ENCODE measurements around the gene SGCD.
"Not testable (repeated sequence)": the region's sequence is repeated elsewhere in the genome, so short reads cannot be mapped to it uniquely, and the experiment has no call there.

Gene SGCD

DNA sequence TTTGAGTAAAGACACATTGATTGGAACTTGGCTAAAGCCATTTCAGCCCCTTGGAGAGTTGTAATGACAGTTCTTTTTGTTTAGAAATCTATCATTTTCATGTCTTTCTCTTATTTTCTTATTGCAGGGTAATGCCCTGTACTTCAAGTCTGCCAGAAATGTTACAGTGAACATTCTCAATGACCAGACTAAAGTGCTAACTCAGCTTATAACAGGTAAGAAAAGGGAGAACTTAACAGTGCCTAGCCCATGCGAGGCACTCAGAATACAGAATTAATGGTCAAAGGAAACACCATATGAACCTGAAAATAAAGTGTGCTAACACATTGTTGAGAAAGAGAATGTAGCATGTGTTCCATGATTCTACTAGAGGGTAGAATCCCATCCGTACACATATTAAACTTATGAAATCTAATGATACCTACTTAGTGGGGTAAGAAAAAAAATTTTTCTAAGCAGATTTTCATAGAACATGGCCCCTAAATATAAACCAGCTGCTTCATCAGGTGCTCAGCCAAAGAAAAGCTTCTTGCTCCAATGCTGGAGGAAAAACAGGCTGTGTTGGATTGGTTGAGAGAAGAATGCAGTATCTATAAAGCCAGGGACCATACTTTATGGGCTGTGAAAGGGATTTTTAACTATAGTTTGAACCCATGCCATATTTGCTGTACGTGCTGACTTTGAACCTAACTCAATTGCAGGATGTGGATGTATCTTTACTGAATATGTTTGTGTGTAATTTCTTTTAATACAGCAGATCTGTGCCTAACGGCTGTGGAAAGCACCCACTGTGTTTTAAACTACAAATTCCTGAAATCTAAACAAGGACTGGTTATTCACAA, 262.4 kb downstream of the SGCD start:
- DNase-seq, result no peak

DNA sequence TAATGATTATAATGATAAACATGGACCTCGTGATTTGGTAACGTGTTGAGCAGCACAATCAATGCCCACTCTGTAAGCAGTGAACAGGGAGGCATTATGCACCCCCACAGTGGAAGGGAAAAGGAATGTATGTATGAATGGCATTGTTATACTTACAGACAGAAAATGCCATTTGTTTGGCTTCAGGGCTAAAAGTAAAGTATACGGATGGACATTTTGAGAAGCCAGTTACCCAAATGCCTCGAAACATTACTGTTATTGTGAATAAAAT, 262.9 kb downstream of the SGCD start:
- no peak for DNase-seq

DNA sequence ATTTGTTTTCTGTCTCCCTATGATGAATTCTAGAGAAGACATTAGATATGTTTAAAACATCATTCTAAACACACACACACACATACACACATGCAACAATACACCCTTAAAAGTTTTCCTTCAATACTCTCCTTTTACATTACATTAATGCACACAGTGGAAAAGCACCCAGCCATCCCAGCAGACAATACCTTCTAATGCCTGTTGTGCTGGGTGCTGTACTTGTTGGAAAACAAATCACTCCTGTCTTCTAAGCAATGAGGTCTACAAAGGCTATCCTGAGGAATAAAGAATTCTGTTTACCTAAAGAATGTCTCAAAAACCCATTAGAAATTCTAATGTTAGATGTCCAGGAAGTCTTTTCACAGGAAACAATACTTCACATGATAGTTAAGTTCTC, 264.0 kb downstream of the SGCD start:
- DNase-seq, result no peak

DNA sequence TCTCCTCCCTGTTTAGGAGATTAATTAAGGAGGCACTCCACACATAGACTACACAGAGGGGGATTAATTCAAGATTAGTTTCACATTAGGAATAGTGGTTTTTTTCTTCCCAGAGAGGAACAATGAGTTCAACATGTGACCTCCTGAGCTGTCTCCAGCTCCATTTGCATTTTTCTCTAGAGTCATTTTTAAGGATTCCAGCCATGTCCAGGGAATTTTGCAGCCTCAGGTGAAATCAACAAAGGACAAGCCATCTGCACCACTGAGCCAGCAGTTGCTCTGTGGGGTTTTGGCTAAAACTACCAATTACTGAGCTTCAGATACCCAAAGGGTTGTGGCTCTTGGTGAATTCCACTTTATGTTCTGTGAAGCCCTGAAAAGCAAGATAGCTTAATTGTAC, 264.7 kb downstream of the SGCD start:
- DNase-seq, result no peak

DNA sequence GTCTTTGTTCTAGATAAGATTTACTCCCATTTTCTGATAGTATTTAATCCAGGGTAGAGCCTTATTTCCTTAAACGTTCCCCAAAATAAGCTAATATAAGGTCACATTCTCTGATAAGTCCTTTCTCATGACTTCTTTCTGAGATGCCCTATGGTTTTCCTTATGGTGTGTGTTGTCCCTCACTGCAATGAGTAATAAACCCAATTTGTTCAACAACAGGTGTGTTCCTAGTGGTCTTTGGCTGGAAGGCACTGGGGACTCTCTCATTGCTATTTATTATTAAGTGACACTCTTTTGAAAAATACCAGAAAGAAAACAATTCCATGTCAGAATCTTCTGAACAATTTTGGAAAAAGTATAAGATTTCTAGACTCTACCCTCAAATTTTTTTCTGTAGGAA, 266.6 kb downstream of the SGCD start:
- no peak for DNase-seq

DNA sequence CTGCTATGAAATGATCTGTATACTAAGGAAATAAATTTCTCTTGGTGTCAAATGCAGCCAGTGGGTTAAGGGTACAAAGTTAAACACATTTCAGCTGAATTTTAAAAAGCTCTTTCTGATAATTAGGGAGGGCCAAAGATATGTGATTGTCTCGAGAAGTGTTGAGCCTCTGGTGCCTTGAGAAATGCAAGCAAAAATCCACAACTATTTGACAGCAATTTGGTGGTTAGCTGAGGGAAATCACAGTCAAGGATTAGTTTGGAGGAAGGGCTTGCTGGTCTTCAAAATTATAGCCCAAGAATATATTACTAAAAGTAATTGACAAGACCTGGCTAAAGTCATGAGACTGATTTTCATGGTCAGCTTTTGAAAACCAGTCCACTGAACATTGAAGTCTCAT, 267.4 kb downstream of the SGCD start:
- DNase-seq, result no peak

DNA sequence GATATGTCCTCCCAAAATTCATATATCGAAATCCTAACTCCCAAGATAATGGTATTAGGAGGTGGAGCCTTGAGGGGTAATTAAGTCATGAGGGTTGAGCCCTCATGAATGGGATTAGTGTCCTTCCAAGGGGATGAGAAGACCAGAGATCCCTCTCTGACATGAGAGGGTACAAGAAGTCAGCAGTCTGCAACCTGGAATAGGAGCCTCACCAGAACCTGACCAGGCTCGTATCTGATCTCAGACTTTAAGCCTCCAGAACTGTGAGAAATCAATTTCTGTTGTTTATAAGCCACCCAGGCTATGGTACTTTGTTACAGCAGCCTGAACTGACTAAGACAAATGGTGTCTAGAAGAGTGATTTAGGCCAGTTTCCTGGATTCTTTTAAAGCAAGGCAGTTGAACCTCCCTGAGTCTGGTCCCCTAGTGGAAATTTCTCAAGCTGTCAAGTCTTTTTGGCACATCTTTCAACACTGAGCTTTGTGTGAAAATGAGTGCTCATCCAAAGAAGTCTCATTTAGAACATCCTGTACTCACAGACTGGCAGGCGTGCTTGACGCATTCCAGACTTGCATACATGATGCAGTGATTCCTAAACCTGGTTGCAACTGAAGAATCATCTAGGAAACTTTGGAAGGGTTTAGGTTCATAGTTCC, 268.3 kb downstream of the SGCD start:
- no peak for DNase-seq

DNA sequence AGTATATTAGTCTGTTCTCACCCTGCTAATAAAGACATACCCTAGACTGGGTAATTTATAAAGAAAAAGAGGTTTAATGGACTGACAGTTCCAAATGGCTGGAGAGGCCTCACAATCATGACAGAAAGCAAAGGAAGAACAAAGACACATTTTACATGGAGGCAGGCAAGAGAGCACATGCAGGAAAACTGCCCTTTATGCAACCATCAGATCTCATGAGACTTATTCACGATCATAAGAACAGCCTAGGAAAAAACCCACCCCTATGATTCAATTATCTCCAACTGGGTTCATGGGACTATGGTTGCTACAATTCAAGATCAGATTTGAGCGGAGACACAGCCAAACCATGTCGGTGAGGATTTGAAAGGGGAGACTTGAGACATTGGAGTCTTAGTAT, 270.3 kb downstream of the SGCD start:
- DNase-seq, result no peak

DNA sequence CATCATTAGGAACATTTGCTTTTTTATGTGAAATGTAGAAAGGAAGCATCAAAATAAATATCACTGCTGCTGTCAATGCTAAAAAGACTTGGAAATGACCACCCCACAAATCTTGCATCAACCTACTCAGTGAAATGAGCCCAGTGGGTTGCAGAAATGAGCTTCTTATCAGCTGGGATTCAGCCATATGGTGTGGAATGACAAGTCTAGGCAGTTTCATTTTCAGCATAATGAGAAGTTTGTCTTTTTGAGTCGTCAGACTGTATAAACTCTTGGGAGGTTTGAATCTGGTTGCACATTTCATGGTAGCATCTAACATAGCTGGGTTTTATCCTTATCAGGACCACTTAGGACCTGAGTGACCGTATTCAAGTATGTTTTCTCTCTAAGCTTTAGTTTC, 272.0 kb downstream of the SGCD start:
- DNase-seq, result no peak

DNA sequence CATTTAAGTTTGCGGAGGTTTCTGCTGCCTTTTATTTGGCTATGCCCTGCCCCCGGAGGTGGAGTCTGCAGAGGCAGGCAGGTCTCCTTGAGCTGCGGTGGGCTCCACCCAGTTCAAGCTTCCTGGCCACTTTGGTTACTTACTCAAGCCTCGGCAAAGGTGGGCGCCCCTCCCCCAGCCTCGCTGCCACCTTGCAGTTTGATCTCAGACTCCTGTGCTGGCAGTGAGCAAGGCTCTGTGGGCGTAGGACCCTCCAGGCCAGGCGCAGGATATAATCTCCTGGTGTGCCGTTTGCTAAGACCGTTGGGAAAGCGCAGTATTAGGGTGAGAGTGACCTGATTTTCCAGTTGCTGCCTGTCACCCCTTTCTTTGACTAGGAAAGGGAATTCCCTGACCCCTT, 283.6 kb downstream of the SGCD start:
- DNase-seq, result not testable (repeated sequence)

DNA sequence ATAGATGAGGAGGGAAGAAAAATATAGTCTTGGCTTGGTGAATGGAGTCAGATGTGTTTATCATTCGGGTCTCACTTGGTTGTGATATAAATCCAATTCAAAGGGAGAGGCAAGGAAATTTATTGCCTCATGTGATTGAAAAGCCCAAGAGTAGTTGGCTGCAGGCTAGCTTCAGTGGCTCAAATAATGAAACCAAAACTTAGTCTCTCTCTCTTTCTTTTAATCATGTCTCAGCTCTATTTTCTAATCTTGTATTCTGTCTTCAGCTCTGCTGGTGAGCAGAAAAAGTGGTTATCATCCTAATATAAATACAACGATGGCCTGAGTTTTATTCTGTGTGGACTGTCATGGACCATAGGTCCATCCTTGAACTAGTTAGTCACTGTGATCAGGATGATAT, 288.9 kb downstream of the SGCD start:
- no peak for DNase-seq

DNA sequence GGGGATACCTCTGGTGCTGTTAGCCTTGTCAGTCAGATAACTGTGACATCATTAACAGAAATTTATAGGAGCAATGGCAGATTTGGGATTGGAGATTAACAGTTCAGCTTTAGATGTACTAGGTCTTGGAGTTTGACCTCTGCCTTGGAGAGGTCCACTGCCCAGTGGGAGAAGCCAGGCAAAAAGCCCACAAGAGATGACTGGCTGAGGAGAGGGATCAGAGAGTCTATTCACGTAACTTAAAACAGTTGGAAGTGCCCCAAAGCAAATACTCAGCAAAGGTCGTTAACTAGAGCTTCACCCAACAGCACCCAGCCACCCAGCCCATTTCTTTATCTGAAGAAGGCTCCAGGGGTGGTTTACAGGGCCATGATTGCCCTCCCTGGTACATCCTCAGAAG, 290.5 kb downstream of the SGCD start:
- DNase-seq, result no peak

DNA sequence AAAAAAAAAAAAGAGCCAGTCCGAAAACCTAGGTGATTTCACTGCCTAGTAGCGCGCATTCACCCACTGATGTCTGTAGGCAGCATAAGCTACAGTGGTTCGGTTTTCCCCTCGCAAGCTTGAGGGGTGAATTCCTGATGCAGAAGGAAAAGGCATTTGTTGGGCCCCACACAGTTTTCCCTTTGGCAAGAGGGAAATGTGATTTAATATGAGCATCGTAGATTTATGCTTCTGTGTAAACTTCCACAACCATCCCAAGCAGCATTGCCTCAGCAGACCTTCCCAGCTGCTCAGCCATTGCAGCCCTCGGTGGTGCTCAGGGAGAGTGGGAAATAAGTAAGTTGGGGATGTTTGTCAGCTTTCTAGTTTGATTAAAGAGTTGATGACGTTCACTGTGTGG, 291.6 kb downstream of the SGCD start:
- DNase-seq, result no peak

DNA sequence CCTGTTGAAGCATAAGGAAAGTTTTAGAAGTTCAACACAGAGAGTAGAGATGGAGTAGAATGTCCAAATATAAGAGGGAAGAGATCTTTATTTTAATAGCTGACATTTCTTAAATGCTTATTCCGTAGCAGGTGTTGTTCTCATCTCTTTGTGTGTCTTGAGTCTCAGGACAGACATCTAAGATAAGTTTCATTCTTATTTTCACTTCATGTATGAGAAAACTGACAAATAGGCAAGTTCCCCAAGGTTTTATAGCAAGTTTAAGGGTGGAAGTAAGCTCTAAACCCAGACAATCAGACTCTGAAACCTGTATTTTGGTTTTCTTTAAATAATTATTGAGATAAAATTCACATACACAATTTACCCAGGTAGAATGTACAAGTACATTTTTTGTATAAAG, 294.8 kb downstream of the SGCD start:
- DNase-seq, result no peak

DNA sequence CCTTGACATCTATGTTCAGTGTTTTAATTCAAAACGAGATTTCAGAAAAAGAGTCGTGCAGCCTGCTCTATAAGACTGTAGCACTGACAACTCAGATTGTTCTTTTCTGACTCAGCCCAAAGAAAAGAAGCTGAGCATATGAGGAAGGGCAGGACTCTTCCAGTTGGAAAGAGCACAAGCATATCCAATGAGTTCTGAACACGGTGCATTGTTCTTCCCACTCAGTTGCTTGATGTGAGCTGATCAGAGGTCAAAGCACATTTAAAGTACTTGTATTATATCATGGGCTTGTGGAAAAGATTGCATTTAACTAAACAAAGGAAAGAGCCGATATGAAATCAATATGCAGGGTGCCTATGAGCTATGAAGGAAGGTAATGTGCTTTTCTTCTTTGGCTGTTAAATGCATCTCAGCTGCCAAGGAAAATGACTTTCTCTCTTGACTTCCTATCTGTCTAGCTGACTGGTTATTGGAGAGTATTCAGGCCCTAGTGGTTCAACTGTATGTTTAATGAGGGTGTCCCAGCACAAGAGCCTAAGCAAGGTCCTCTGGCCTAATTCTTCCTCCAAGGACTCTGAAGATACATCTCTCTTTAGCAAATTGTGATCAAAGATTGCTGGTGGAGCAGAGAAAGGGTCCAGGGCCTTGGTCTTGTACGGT, 296.5 kb downstream of the SGCD start:
- no peak for DNase-seq

DNA sequence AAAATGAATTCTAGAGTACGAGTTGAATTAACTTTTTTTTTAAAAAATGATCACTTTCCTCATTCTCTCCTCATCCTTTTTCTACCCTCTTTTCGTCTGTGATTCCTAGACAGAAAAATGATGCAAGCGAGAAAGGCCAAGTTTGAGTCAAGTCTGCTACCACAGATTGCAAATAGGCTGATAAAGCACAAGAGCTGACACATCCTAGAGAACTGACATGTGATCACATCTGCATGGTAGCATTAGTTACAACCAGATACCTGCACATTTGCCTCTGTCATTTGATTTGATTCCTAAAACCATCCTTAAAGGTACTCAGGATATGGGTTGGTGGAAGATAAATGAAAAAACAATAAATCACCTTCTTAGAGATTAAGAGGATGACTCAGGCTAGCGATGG, 297.7 kb downstream of the SGCD start:
- no peak for DNase-seq

DNA sequence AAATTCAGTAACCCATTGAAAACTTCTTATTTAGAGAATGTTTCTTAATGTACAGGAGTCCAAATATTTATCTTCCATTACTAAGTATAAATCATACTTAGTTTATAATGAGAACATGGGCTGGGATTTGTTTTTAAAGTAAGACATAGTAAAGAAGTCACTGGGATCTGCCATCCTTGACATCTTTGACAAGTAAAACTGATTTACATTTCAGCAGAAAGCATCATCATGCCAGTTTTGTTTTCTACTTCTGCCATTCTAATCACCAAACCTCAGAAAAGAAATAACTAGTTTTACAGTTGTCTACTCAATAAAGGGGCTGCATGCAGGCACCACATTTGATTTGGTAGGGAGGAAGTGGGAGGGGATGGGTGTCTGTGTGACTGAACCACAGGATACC, 301.5 kb downstream of the SGCD start:
- DNase-seq, result no peak

DNA sequence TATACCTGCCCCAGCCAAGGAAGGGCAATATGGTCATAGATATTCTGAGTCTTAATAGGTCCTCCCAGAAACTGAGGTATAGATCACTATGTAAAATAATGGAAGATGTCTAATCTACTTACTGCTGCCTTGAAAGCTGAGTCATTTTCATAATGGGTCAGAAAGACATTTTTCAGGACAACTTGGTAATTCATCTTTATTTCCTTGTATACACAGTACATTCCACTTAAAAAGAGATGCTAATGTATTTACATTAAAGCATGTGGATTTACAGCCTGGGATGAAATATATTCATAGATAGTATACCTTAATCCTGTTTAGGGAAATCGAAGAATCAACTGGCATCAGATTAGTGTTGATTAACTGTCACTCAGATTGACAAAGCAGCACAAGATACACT, 304.0 kb downstream of the SGCD start:
- no peak for DNase-seq

DNA sequence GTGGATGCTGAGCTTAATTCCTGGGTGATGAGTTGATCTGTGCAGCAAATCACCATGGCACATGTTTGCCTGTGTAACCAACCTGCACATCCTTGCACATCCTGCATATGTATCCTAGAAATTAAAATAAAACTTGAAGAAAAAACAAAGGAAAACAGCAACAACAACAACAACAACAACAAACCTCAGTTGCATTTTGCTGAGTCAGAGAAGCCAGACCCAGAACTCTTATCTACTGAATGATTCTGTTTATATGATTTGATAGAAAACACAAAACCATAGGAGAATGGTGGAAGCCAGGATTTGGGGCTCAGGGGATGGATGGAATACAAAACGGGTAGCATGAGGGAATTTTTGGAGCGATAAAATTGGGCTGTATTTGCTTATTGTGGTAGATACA, 307.3 kb downstream of the SGCD start:
- DNase-seq, result no peak

DNA sequence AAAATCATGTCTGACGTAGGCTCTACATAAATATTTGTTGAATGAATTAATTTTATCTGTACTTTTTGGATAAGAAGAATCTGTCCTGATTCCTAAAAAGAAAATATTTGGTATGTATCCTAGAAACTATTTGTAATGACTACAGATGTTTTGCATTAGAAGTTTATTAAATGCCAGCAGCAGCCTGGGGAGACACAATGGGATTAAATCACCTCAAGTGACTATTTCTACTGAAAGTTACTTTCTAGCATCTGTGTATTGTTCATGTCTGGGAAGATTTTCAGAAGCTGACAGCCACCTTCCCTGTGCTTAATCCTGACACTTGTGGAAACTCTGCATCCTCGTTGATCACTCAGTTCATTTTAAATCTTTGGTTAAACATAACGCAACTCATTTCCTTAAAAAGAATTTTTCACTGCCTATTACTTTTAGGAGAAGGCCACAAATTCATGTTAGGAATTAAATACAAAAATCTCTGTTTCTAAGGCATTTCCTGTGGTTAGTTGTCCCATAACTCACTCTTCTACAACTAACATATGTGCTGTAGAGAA, 313.8 kb downstream of the SGCD start:
- no peak for DNase-seq

DNA sequence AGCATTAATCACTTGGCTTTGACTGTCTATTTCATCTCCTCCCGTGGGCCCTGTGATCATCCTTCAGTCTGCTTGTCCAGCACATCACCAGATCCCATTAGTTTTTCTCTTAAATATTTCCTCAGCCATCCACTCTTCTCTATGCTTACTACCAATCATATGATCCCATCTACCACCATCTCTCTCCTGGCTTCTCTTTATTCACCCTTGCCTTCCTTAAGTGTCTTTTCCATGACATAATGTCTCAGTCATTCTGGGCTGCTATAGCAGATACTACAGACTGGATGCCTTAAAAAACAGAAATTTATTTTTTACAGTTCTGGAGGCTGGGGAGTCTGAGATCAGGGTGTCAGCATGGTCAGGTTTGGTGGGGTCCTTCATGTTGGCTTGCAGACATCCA, 314.7 kb downstream of the SGCD start:
- DNase-seq, result no peak

DNA sequence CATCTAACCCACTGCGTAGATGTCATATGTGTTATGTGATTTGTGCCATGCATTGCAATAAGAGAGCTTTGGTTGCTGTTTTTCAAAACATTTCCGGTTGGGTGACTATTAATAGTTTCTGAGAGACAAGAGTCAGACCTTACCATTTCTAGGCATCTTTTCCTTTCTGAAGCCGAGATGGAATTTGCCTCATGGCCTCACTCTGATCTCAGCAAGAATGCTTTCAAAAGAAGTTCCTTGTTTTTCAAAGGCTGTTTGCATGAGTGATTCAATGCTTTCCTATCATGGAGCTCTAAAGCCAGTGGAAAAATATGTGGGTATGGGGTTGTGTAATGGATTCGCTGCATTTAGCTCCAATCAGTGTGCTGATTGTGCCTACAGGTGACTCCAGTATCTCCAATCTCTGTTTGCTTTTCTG, 320.1 kb downstream of the SGCD start:
- no peak for DNase-seq

DNA sequence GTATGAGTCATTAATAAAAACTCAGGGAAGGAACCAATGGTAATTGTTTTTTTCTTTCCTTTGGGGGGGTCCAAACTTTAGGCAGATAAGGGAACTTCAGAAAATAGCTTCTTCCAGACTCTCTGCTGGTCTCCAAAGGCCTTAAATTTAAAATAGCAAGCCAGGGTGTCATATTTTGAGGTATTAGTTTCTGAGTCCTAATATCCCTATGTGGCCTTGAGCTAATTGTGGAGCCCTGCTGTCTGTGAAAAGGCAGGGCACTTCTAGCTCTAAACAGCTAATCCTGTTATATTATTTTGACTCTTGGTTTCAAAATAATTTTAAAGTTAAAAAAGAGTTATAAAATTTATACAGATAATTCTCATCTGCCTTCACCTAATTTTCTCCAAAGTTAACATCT, 327.5 kb downstream of the SGCD start:
- DNase-seq, result no peak

DNA sequence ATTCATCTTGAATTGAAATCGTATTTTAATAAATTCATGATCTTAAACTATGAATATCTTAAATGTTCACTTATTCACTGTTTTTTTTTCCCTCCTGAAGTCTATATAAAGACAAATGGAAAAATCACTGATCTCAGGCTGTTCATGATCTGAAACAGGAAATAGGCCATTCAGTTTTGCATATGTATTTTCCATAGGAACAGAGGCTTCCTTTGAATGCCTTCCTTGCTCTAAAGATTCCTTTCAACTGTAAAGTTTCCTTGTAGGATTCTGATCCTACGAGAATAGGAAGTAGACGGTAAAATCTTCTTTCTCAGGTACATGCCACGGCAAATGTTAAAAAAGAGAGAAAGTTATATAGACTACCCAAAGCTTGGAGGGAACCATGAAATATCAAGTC, 328.8 kb downstream of the SGCD start:
- DNase-seq, result no peak
